Lung microvascular endothelial cell (primary cell): ENCODE data around the gene TMEM62. TPM values are rescaled to one million over a fixed set of nuclear protein-coding genes. Genes with fewer than 3 reads are reported as not detected.
"Not testable (repeated sequence)": the region's sequence is repeated elsewhere in the genome, so short reads cannot be mapped to it uniquely, and the experiment has no call there.

ENCODE experiments used
- DNase-seq, 2 donors: peaks; one replicate each; pipeline versions ENCODE4 v3.0.0 to v3.0.0-alpha.2; 2010; ENCODE audit warnings: low read depth in 2 of 2
- total RNA-seq: library from RNA; depleted of rRNA; stranded (reverse); fragments of >200 nt; gene quantifications from 2 replicates; pipeline ENCODE4 v1.2.1, GENCODE V29; 2014

TMEM62 gene
- total RNA-seq, 1 donor from 2014 or later, result 12.3 TPM

- DNase-seq, result no peak
Measured at GRCh38 chr15:43208052-43209002, 74.9 kb downstream of the TMEM62 start.

GRCh38 chr15:43209059-43209824 is 75.9 kb downstream of the TMEM62 start:
- peak; percentile 12 to 47 for DNase-seq

- DNase-seq, result no peak
Measured at GRCh38 chr15:43210172-43210745, 76.9 kb downstream of the TMEM62 start.

DNA sequence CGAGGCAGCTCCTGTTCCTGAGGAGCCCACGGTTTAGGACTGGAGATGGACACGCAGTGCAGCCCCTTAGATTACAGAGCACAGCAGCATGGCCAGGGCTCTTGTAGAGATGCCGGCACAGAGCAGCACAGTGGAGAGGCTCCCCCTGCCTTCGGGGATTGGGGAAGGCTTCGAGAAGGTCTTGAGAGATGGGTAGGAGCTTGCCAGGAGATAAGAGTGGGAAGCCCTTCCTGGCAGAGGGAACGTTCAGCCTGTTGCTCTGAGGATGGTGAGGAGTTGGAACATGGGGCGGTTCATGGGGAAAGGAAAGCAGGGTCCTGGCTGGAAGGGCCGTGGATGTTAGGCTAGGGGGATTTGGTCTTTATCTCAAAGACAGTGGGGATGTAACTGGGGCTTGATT is 77.4 kb downstream of the TMEM62 start:
- DNase-seq, result no peak

DNA sequence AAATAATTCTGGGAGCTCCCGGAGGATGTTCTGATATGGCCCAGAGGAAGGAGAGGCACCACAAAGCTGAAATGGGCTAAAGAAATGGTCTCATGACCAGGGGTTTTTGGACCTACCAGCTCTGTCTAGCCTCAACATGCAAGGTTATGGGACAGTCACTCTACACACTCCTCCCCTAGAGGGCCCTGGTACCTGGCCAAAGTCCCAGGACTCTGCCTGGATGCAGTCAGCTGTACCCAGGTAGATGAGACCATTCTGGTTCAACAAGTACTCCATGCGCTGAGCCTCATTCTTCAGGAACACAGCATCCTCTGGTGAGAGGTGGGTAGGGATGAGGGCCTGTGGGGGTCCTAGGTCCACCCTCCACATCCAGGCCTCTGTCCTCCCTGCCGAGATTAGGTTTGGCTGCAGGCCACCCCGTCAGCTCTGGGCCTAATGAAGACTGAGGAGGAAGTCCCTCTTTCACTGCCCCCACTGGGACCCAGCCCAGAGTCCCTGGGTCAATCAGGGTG is 77.9 kb downstream of the TMEM62 start:
- DNase-seq, result no peak

GRCh38 chr15:43212299-43212698 is 78.9 kb downstream of the TMEM62 start:
- peak in 1 of 2 donors; percentile 35 for DNase-seq

DNA sequence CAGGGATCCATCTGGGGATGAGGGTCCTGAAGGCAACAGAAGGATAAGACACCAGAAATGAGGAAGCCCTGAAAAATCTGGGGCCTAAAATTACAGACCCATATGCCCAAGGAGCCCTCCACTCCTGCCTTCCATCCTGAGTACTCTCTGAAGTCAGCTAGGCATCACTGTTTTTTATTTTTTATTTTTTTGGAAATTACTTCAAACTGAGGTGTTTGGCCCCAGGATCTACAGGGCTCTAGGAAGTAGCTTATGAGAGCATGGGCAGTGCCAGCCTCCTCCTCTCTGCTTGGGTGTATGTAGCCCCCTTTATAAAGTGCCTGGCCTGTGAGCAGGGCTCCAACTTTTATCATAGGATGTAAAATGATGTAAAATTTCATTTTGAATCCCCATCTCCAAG is 79.6 kb downstream of the TMEM62 start:
- DNase-seq, result no peak

GRCh38 chr15:43213466-43213865 is 80.1 kb downstream of the TMEM62 start:
- no peak for DNase-seq

DNA sequence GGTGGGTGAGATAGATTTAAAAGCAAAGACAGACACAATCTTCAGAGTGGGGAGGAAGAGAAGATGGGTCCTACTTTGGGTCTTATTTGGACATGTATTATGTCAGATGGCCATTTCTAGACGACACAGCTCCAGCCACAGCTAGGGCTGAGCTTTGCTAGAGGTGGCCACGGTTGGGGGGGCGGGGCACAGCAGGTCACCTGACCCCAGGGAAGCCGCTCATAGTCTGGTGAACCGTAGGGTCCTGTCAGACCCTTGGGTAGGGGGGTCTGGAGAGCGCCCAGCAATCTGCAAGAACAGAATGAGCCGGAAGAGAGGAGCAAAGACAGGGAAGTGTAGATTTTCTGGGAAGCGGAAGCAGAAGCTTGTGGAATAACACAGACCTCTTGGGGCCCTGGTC is 80.8 kb downstream of the TMEM62 start:
- DNase-seq, result no peak

DNA sequence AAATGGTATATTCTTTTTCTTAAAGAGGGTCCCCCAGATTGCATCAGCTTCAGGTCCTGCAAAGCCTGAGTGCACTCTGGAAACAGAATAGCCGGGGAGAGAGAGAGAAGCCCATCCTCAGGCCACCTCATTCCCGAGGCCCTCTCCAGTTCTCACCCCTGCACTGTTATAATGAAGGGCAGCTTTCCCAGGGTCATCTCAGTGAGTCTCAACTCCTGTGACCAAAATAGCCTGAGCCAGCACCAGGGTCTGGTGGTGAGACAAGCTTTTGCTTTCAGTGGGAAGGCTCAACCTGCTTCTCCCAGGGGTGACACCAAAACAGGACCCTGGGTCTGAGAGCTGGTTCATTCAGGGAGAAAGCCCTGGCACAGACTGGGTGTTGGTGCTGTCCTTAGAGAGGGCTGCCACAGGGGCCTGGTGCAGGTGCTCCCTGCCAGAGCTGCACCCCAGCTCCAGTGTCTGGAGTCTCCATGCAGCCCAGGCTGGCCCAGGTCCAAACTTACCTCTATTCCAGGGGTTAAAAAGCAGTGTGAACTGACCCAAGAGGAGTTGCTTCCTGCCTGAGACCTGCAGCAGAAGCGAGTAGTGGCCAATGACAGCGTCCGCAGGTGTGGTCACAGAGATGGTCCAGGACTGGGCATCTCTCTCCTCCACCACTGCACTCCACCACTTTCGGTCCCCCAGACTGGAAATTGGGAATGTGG is 81.4 kb downstream of the TMEM62 start:
- DNase-seq, result no peak

DNA sequence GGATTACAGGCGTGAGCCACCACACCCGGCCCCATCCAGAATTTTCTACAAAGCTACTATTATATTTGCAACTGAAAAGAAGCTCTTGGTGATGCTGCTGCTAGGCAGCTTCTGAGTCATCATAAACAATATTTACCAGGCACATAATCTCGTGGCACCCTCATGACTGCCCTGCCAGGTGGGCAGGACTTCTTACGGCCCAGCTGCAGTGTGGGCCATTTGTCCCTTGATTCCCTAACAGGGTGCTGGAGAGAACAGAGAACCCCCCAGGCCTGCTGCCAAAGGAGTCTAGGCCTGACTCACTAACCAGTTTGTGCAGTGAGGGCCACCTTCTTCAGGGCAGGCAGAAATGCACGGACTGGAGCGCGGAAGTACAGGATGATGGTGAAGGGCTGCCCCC is 82.6 kb downstream of the TMEM62 start:
- peak in 1 of 2 donors; percentile 16 for DNase-seq

DNA sequence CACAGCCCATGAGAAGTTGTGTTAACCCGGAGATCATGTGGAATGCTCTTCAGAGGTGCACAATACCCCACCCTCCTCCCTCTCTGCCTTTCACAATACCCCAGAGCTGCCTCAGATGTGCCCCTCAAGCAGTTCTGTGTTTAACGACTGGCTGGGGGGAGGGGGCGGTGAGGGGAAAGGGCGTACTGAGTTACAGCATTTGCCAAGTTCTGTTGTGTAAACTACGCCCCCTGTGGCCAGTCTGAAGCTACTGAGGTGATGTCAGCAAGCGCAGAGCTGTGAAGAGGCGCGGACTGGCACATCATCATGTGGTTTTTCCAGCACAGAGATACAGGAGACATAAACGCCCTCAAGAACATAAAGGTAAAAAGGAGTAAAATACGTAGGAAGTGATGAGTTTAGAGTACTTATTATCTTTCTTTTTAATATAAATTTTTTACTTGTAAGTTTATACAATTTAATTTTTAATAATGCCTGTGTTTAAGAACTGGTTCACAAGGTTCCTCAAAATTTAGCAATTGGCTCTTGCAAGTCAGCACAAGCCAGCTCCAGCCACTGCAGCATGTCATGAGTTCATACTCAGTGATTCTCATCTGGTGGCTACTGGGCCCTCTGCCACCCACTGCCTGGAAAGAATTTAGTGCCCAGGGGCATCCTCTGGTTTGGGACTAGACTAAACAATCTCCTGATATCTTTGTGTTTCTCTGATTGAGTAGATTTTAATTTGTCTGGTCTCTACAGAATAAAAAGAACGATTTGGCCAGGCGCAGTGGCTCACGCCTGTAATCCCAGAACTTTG is 85.7 kb downstream of the TMEM62 start:
- peak; percentile 37 to 38 for DNase-seq

GRCh38 chr15:43219929-43220928 is 86.8 kb downstream of the TMEM62 start:
- DNase-seq, result no peak

- no peak for DNase-seq
Measured at GRCh38 chr15:43220991-43221403, 87.6 kb downstream of the TMEM62 start, which contains the start of gene EPB42. TSS of gene EPB42 (minus strand) at chr15:43221018. CDS start at chr15:43220825, 193 bp downstream.

GRCh38 chr15:43221422-43221821 is 88.0 kb downstream of the TMEM62 start:
- DNase-seq, result no peak

- DNase-seq, result peak; percentile 69 to 79
Measured at GRCh38 chr15:43225201-43225949, 92.0 kb downstream of the TMEM62 start.

GRCh38 chr15:43225950-43226255 is 92.5 kb downstream of the TMEM62 start:
- DNase-seq, result not testable (repeated sequence)
